SK-N-DZ (cell line): ENCODE results near the gene CES2.

Experiments used
- DNase-seq: peaks from one replicate; pipeline ENCODE4 v3.0.0-alpha.2; 2015; ENCODE audit warnings: low spot score

CES2 gene

GRCh38 chr16:66902648-66903543, 32.4 kb upstream of the CES2 start:
- no peak for DNase-seq

- no peak for DNase-seq
These were observed 31.5 kb upstream of the CES2 start for GRCh38 chr16:66903544-66904427.

GRCh38 chr16:66904428-66904845, 30.9 kb upstream of the CES2 start:
- DNase-seq: no peak

- no peak for DNase-seq
These were observed 30.3 kb upstream of the CES2 start for GRCh38 chr16:66904846-66905632.

- DNase-seq: no peak
These were observed 29.4 kb upstream of the CES2 start for GRCh38 chr16:66905633-66906539.

GRCh38 chr16:66906916-66907836, 28.1 kb upstream of the CES2 start:
- DNase-seq: no peak

- no peak for DNase-seq
These were observed 27.2 kb upstream of the CES2 start for GRCh38 chr16:66908116-66908515.

- no peak for DNase-seq
These were observed 26.4 kb upstream of the CES2 start for GRCh38 chr16:66908762-66909559.

GRCh38 chr16:66910175-66910940, 25.0 kb upstream of the CES2 start:
- DNase-seq: no peak

- DNase-seq: no peak
These were observed 24.2 kb upstream of the CES2 start for GRCh38 chr16:66911112-66911511.

GRCh38 chr16:66911801-66912200, 23.5 kb upstream of the CES2 start:
- no peak for DNase-seq

- DNase-seq: no peak
These were observed 22.2 kb upstream of the CES2 start for GRCh38 chr16:66913081-66913480.

GRCh38 chr16:66913711-66914110, 21.6 kb upstream of the CES2 start:
- DNase-seq: no peak

GRCh38 chr16:66914541-66914940, 20.8 kb upstream of the CES2 start:
- DNase-seq: no peak

GRCh38 chr16:66915041-66915440, 20.3 kb upstream of the CES2 start:
- no peak for DNase-seq

- DNase-seq: no peak
These were observed 18.8 kb upstream of the CES2 start for GRCh38 chr16:66916518-66916917.

- no peak for DNase-seq
These were observed 17.6 kb upstream of the CES2 start for GRCh38 chr16:66917741-66918140.

- DNase-seq: no peak
These were observed 17.0 kb upstream of the CES2 start for GRCh38 chr16:66918355-66918754.
